NT2/D1 (cell line): ENCODE measurements around the gene TMEM156.

ENCODE experiments used
- DNase-seq: peaks from one replicate; pipeline ENCODE4 v3.0.0-alpha.2; 2011; ENCODE audit warnings: low read depth, low spot score
- H3K27me3 ChIP-seq: 2 replicates; pipeline ENCODE4 v1.6.0; 2011; ENCODE audit warnings: mild to moderate bottlenecking; ENCODE audit not compliant: insufficient read length, insufficient read depth
- H3K36me3 ChIP-seq: 2 replicates; pipeline ENCODE4 v1.6.1; 2011; ENCODE audit warnings: mild to moderate bottlenecking, low read length, mixed read lengths; ENCODE audit not compliant: insufficient read depth, insufficient read length
- H3K4me1 ChIP-seq: 2 replicates; pipeline ENCODE4 v1.5.1; 2011; ENCODE audit not compliant: insufficient read depth, insufficient read length
- H3K4me3 ChIP-seq: 2 replicates; pipeline ENCODE4 v1.5.1; 2011; ENCODE audit warnings: low read depth; ENCODE audit not compliant: insufficient read length
- H3K9ac ChIP-seq: 2 replicates; pipeline ENCODE4 v1.6.0; 2011; ENCODE audit warnings: low read depth; ENCODE audit not compliant: insufficient read length
- H3K9me3 ChIP-seq: 2 replicates; pipeline ENCODE4 v1.5.1; 2011; ENCODE audit warnings: mild to moderate bottlenecking, low read length; ENCODE audit not compliant: insufficient read depth
- SUZ12 ChIP-seq: IDR thresholded peaks from 2 replicates; pipeline ENCODE4 v1.6.1; 2011; ENCODE audit not compliant: insufficient read length, insufficient read depth; ENCODE audit errors: extremely low read depth
- YY1 ChIP-seq: IDR thresholded peaks from 2 replicates; pipeline ENCODE4 v1.6.1; 2011; ENCODE audit not compliant: insufficient read length, insufficient read depth
- ZNF274 ChIP-seq: IDR thresholded peaks from 2 replicates; pipeline ENCODE4 v1.6.1; 2011; ENCODE audit warnings: mild to moderate bottlenecking, low read depth, low read length

The TMEM156 gene

DNA sequence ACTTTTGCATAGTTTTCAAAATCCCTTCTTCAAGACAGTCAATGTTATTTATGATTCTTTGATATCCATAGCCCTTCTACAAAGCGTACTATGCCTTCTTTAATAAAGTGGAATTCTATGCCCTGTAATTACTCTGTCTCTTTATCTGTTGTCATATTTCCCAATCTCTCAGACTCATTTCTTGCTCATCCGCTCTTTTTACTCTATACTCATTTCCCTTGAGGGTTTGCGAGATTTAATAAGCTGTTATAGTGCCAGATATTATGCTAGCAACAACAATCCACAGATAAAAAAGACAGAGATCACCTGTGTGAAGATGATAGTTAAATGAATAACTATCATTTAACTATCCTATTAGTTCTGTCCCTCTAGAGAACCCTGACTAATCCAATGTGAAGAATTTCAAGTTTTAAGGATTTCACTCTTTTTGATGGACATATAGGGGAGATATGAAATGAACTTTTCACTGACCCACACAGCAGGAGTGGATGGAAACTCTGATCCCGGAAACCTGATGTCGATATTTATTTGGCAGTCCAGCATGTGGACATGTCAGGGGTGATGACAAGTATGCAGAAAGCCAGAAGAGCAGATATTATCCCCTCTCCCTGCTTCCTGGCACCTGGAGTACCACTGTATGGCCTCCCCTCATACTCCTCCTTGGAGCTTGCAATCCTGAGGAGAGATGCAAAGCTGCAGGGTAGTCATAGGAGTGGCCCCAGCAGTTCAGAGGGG is 49.7 kb downstream of the TMEM156 start:
- TF ChIP-seq ZNF274: no peak
- no peak for TF ChIP-seq SUZ12
- no peak for TF ChIP-seq YY1
- DNase-seq: no peak
- no peaks in the 10 kb centered on the region for H3K27me3 ChIP-seq
- no peak overlapping the region for H3K9ac ChIP-seq
- no peak overlapping the region for H3K4me3 ChIP-seq
- no peaks in the 10 kb centered on the region for H3K4me1 ChIP-seq
- no peaks in the 10 kb centered on the region for H3K9me3 ChIP-seq
- H3K36me3 ChIP-seq: no peaks in the 10 kb centered on the region

- H3K4me1 ChIP-seq: no peaks in the 10 kb centered on the region
- no peak for DNase-seq
- no peaks in the 10 kb centered on the region for H3K36me3 ChIP-seq
- no peak overlapping the region for H3K9ac ChIP-seq
- TF ChIP-seq ZNF274 (no peak), SUZ12 (no peak), YY1 (no peak)
- no peaks in the 10 kb centered on the region for H3K27me3 ChIP-seq
- no peak overlapping the region for H3K4me3 ChIP-seq
- no peaks in the 10 kb centered on the region for H3K9me3 ChIP-seq
These were observed 51.1 kb downstream of the TMEM156 start for GRCh38 chr4:38980903-38981676.

GRCh38 chr4:38979511-38980230 is 52.5 kb downstream of the TMEM156 start:
- Histone ChIP-seq H3K9ac (no peak overlapping the region), H3K36me3 (no peaks in the 10 kb centered on the region), H3K27me3 (no peaks in the 10 kb centered on the region), H3K4me3 (no peak overlapping the region), H3K4me1 (no peaks in the 10 kb centered on the region), H3K9me3 (no peaks in the 10 kb centered on the region)
- TF ChIP-seq YY1: no peak
- TF ChIP-seq SUZ12: no peak
- no peak for TF ChIP-seq ZNF274
- DNase-seq: no peak

DNA sequence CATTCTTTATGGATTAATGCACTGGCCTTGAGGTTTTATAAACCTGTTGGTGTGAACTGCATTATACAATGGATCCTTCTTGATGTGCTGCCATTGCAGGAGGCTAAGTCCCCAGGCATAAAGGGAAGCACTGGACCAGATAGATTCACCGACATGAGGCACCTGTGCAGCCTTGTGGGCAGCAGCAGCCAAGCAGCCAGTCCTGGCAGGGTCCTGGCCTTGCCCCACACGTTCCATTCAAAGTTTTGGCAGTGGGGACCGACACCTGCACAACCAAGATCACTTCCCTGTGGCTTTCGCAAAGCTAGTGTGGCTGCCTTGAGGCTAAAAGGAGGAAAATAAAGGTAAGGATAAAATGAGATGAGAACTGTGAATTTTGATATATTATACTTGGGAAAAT is 53.1 kb downstream of the TMEM156 start:
- Histone ChIP-seq H3K27me3 (no peaks in the 10 kb centered on the region), H3K36me3 (no peaks in the 10 kb centered on the region), H3K9me3 (no peaks in the 10 kb centered on the region), H3K4me1 (no peaks in the 10 kb centered on the region), H3K4me3 (no peak overlapping the region), H3K9ac (no peak overlapping the region)
- DNase-seq: no peak
- TF ChIP-seq SUZ12: no peak
- TF ChIP-seq YY1: no peak
- TF ChIP-seq ZNF274: no peak

GRCh38 chr4:38976308-38976707 is 55.9 kb downstream of the TMEM156 start:
- no peak overlapping the region for H3K9ac ChIP-seq
- no peak for DNase-seq
- H3K9me3 ChIP-seq: no peaks in the 10 kb centered on the region
- TF ChIP-seq SUZ12 (no peak), ZNF274 (no peak), YY1 (no peak)
- H3K4me3 ChIP-seq: no peak overlapping the region
- H3K36me3 ChIP-seq: no peaks in the 10 kb centered on the region
- H3K27me3 ChIP-seq: no peaks in the 10 kb centered on the region
- no peaks in the 10 kb centered on the region for H3K4me1 ChIP-seq

DNA sequence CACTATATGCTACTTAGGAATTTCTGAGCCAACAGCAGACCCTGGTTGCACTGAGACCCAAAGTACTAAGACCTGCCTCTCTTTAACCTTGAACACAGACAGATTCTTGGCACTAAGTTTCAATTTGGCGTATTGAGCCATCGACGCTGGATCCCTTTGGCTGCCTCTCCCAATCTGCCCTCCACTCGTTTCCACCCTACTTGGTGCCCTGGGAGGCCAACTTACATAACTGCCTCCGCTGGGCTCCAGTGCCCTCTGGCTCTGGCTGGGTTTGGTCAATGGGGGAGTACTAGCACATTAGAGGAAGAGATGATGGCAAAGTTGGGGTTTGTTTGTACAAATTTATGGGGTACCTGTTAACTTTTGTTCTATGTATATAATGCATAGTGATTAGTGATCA is 63.5 kb downstream of the TMEM156 start:
- no peak for TF ChIP-seq ZNF274
- Histone ChIP-seq H3K4me1 (no peaks in the 10 kb centered on the region), H3K36me3 (no peaks in the 10 kb centered on the region), H3K4me3 (no peak overlapping the region), H3K9me3 (no peaks in the 10 kb centered on the region), H3K9ac (no peak overlapping the region), H3K27me3 (no peaks in the 10 kb centered on the region)
- DNase-seq: no peak

- no peak for TF ChIP-seq YY1
- TF ChIP-seq SUZ12: no peak
- TF ChIP-seq ZNF274: no peak
- no peak overlapping the region for H3K4me3 ChIP-seq
- H3K27me3 ChIP-seq: no peaks in the 10 kb centered on the region
- no peak overlapping the region for H3K9ac ChIP-seq
- DNase-seq: no peak
- no peaks in the 10 kb centered on the region for H3K36me3 ChIP-seq
- no peaks in the 10 kb centered on the region for H3K4me1 ChIP-seq
- no peaks in the 10 kb centered on the region for H3K9me3 ChIP-seq
These were observed 64.7 kb downstream of the TMEM156 start for GRCh38 chr4:38967260-38968095.
